Dermis microvascular lymphatic vessel endothelial cell (primary cell): ENCODE measurements around the gene OR2B2. TPM values are rescaled to one million over a fixed set of nuclear protein-coding genes. Genes with fewer than 3 reads are reported as not detected.
A peak's percentile ranks its signal among the peaks of the same experiment; 100 is the strongest.
"Not testable (repeated sequence)": the region's sequence is repeated elsewhere in the genome, so short reads cannot be mapped to it uniquely, and the experiment has no call there.

Experiments
- DNase-seq, 2 donors: peaks; one replicate each; pipeline versions ENCODE4 v3.0.0 to v3.0.0-alpha.2; 2010; ENCODE audit warnings: low read depth in 2 of 2
- total RNA-seq: library from RNA; depleted of rRNA; stranded (reverse); fragments of >200 nt; gene quantifications from 2 replicates; pipeline ENCODE4 v1.2.1, GENCODE V29; 2014

The OR2B2 gene
- not detected in 2 replicates for total RNA-seq

- DNase-seq: no peak
These were observed at the start of gene OR2B2 for GRCh38 chr6:27911956-27912446. OR2B2 (minus strand) TSS chr6:27912396; CDS start chr6:27912319, 77 bp downstream.

GRCh38 chr6:27957516-27957915, 45.3 kb upstream of the OR2B2 start:
- DNase-seq: no peak

- no peak for DNase-seq
These were observed 44.7 kb upstream of the OR2B2 start, which contains the start of gene OR2B6 for GRCh38 chr6:27956941-27957340. OR2B6 (plus strand) TSS chr6:27957241; CDS start chr6:27957241, 0 bp downstream.

DNA sequence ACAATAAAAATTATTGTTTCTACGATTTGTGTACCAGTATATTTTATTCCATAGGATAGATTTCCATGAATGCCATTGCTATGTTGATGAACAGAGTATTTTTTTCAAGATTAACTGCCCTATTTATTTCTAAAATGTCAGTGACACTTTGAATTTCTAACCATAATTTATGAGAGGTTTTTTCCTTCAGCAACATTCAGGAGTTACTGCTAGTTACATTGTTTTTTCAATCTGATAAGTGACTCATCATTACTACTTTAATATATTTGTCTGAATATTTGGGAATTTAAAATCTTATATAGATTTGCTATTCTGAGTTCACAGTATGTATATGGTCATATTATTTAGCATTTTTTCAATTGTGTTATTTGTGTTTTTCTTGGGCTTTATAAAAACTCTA, 38.8 kb upstream of the OR2B2 start:
- no peak for DNase-seq

DNA sequence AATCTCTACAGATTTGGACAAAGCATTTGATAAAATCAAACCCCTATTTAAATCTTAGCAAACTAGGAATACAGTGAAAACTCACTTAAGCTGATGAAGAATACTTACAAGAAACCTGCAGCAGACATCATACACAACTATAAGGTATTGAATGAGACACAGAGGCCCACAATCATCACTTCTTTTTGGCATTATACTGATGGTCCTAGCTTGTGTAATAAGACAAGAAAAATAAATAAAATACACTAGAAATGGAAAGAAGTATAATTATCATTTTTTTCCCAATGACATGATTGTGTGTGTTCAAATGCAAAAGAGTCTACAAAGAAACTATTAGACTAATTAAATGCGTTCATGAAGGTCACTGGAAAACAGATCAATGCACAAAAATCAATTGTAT, 36.0 kb upstream of the OR2B2 start:
- DNase-seq: no peak

DNA sequence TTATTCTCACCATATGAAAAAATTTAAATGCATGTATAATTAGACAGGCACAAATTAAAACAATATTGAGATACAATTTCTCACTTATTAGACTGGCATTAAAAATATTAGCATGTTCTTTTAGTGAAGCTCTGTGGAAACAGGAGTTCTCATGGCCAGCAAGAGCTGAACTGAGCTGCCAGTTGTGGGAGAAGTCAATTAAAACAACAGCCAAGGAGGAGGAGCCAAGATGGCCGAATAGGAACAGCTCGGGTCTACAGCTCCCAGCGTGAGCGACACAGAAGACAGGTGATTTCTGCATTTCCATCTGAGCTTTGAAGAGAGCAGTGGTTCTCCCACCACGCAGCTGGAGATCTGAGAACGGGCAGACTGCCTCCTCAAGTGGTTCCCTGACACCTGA, 30.9 kb upstream of the OR2B2 start:
- not testable (repeated sequence) for DNase-seq

DNA sequence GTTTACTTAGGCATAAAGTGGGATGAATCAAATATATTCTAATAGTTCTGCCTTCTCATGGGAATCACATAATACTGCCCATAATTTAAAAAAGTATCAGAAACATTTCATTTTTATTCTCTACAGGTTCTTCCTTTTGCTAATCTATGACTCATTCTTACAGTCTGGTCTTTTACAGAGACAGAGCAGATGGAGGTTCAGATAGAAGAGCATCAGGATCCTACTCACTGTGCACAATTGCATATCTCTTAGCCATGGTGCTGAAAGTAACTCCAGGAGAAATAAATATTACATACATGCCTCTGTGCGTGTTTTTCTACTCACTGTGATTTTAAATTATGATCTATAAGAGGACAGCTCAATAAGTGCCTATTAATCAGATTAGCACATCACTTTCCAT, 28.6 kb upstream of the OR2B2 start:
- DNase-seq: no peak

- DNase-seq: no peak
These were observed 19.0 kb upstream of the OR2B2 start for GRCh38 chr6:27931209-27931608.

DNA sequence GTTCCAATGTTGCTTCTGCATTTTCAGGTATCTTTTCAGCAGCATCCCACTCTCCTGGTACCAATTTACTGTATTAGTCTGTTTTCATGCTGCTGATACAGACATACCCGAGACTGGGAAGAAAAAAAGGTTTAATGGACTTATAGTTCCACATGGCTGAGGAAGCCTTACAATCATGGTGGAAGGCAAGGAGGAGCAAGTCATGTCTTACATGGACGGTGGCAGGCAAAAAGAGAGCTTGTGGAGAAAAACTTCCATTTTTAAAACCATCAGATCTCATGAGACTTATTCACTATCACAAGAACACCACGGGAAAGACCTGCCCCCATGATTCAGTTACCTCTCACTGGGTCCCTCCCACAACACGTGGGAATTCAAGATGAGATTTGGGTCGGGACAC, 17.7 kb upstream of the OR2B2 start:
- not testable (repeated sequence) for DNase-seq

- not testable (repeated sequence) for DNase-seq
These were observed 15.8 kb upstream of the OR2B2 start for GRCh38 chr6:27928041-27928440.

DNA sequence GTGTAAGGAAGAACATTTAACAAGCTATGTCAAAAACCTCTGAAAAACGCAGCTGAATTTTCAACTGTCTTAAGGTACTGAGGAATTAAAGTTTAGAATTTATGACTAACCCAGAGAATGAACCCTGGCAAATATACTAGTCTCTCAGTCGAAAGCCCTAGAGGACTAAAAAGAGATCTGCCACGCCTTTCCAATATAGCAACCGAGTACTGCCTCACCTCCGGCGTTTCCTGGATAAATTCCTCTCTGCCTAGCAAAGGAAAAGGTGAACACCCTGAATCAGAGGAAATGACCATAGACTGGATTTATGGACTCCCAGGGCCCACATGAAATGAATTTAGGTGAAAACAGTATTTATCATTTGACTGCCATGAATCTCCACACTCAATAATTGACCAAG, 12.0 kb upstream of the OR2B2 start:
- no peak for DNase-seq

DNA sequence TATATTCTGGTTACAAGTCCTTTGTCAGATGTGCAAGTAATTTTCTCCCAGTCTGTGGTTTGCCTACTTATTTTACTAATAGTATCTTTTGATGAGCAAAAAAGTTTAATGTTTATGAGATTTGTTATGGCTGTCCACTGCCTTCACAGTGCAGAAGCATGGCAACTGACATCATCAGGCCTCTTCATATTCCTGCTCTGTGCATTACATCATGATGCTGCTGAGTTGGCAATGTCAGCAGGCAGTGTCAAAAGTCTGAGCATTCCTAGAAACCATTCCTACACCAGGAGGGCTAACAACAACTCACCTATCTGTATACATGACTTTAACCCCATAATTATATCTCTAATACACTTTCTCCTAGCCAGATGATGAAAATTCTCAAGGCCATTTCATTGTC, 10.8 kb upstream of the OR2B2 start:
- no peak for DNase-seq

GRCh38 chr6:27908017-27908416, 4.2 kb downstream of the OR2B2 start:
- no peak for DNase-seq

DNA sequence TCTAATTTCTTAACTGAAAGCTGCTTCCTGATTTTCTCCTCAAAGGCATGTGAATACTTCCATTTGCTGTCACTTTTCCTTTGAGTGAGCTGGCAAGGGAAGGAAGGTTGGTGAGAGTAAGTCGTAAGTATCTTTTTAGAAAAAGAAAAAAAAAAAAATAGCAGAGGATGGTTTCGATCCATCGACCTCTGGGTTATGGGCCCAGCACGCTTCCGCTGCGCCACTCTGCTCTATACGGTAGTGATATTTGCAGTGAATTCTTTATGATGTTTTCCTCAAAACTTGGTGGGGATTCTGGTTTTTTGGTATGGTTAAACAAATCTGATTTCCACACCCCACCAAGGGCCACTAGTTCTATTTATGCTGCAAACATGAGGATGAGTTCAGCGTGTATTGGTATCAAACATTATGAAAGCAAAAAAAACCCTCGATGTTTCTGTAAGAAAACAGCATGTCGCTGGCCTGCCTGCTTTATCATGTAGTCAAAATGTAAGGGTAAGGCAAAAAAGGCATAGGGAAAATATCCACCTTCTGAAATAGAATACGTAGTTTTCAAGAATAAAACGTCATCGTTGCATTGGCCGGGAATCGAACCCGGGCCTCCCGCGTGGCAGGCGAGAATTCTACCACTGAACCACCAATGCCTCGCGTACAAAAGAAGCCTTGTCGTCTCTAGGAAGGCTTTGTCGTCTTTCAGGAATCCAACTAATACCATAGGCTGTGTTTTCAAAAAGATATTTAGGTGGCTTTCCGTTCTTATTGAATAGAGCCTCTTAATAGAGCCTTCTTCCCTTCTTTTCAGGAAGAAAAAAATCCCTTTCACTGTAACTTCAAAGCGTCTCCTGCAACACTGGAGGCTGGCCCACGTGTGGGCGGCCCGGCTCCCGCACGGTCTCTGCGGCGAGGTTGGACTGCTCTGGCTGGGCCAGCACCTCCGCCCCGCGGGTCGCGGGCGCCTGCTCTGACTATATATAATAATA, 9.6 kb downstream of the OR2B2 start:
- DNase-seq: peak; percentile 79 to 81

- DNase-seq: no peak
These were observed 10.4 kb downstream of the OR2B2 start for GRCh38 chr6:27901801-27902200.

- not testable (repeated sequence) for DNase-seq
These were observed 12.0 kb downstream of the OR2B2 start for GRCh38 chr6:27900197-27900596.

DNA sequence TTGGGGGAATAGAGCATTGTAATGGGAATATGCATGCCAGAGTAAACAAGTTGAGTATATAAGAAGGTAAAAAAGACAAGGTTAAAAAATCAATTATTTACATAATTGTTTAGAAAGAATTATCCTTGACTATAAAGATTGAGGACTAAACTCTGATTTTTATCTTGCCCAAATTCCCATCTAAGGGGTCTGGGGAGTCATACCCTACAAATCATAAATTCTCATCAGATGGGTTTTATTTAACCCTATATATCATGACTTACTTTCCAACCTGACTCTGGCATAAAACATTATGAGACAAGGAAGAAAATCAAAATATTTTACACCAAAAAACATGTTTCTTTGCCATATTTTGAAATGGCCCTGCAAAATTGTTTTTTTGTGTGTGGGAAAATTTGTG, 12.7 kb downstream of the OR2B2 start:
- no peak for DNase-seq

DNA sequence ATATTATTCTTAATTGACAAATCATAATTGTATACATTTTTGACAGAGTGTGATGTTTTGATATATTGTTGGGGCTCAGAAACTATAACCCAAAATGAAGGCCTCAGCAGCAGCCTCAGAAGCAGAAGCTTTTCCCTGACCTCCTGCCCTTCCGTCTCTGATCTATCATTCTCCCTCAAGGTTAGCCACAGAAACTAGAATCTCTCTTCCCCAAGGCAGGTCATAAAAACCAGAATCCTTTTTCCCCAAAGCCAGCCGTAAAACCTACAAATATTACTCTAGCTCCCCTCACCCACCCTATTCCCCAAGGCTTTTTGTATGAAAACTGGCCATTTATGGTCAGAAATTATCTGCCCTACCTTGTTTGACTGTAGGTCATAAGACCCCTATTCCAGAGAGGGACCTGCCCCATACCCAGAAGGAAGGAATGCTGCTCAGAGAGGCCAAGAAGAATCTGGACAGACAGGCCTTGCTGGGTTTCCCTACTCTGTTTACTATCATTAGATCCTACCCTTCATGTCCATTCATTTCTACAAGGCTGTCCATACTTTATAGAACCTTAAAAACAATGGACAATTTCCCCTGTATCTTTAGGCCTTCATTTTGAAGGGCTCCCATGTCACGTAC, 14.5 kb downstream of the OR2B2 start:
- no peak for DNase-seq

DNA sequence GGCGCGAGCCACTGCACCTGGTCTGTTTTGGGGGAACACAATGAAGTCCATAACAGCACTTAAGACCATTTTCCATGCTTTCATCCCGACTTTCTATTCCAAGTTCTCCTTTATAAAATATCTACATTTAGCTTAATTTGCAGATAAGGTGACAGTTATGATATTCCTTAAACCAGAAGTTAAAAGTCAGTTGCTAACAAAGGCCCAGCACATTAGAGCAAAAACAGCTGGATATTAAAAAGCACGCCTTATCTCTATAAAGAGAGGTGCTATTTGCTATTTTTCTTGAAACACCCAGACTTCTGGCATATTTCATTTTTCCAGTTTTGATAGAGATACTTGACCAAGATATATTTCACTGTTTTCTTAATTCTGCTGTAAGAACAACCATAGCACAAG, 15.8 kb downstream of the OR2B2 start:
- no peak for DNase-seq

DNA sequence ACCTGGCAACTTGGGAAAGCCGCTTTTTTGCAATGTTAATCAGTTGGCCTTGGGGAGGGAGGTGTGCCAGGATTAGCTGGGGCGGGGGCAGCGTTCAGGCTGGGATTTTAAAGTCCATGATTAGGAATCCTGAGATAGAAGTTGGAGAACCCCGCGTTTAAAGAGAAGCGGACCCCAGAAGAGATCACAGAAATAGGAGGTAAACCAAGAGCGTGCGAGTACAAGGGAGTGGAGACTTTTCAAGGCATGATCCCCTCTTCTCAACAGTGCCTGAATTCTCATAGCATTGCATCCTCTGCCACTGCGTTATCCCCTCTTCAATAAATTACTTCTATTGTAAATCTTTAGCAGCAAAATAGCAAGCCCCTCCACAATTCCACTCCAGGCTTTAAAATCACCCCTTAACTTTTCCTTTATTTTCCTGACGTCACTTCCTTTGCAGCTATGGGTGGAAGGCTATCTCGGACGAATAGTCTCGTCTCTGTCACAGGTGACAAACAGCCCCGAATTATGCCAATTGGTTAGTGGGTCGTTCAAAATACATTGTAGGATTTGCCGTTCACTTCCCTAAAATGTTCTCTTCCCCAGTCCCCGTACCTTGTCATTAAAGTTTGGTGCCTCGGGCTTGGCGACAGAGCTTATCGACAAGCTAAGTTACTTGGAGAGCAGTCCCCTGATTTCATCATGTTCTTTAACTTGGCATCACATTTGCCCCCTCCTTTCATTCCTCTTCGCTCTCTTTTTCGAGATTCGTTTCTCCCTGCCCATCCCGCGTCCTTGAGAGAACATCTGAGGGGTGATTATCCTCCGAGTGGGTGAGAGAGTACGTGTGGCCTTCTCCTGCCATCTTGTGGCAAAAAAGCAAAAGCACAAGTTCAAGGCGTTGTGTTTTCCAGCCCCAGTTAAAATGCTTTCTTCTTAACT, 17.1 kb downstream of the OR2B2 start:
- peak; percentile 76 to 88 for DNase-seq
